Naive thymus-derived CD4-positive, alpha-beta T cell (primary cell): ENCODE results near the gene ADIPOR2. TPM values are rescaled to one million over a fixed set of nuclear protein-coding genes. Genes with fewer than 3 reads are reported as not detected.

Experiments used
- ATAC-seq: fragments of 150-1000 bp; cut with Tn5 transposase; 2 replicates; pipeline ENCODE4 v1.10.0; 2021; ENCODE audit warnings: mild to moderate bottlenecking, moderate library complexity
- CTCF ChIA-PET: fragments of 350-600 bp; sonication (Branson Sonifier 250); formaldehyde crosslinking; loops from one replicate; lab custom pipeline; 2021; ENCODE audit warnings: antibody characterized with exemption; lab: Charles Lee
- POLR2A ChIA-PET: fragments of 350-600 bp; sonication (Branson Sonifier 250); formaldehyde crosslinking; loops from one replicate; lab custom pipeline; 2021; ENCODE audit warnings: antibody characterized with exemption, inconsistent platforms; lab: Charles Lee
- DNase-seq, 9 donors: peaks; one replicate each; pipeline versions ENCODE4 v3.0.0 to v3.0.0-alpha.2; 2020 to 2022; ENCODE audit warnings: mixed read lengths in 1 of 9
- H3K27ac ChIP-seq: one replicate; pipeline ENCODE4 v1.7.0; 2013; ENCODE audit warnings: mild to moderate bottlenecking, low read depth, low read length, moderate library complexity
- H3K27me3 ChIP-seq, 2 donors: one replicate each; pipeline ENCODE4 v1.7.0; 2013; ENCODE audit warnings: low read length in 2 of 2, mild to moderate bottlenecking in 2 of 2, moderate library complexity in 2 of 2; ENCODE audit not compliant: control insufficient read depth in 2 of 2, insufficient read depth in 2 of 2
- H3K36me3 ChIP-seq, 3 experiments: 1 replicate in 2 of 3; 2 replicates in 1 of 3; pipeline ENCODE4 v1.7.0; 2013; ENCODE audit warnings: low read length in 3 of 3, mild to moderate bottlenecking in 3 of 3, moderate library complexity in 1 of 3; ENCODE audit not compliant: insufficient read depth in 3 of 3, control insufficient read depth in 2 of 3
- H3K4me1 ChIP-seq, 2 donors: one replicate each; pipeline ENCODE4 v1.7.0; 2013; ENCODE audit warnings: low read length in 2 of 2, mild to moderate bottlenecking in 2 of 2, moderate library complexity in 1 of 2; ENCODE audit not compliant: control insufficient read depth in 2 of 2, insufficient read depth in 2 of 2
- H3K4me3 ChIP-seq: 2 replicates; pipeline ENCODE4 v1.7.0; 2013; ENCODE audit warnings: mild to moderate bottlenecking, low read length
- H3K9me3 ChIP-seq, 3 experiments: 1 replicate in 2 of 3; 2 replicates in 1 of 3; pipeline ENCODE4 v1.7.0; 2013; ENCODE audit warnings: low read length in 3 of 3; ENCODE audit not compliant: control insufficient read depth in 2 of 3
- H3K27ac Mint-ChIP-seq, 9 donors: one replicate each; pipeline ENCODE4 v1.8.0; 2020 to 2022; ENCODE audit warnings: mixed read lengths in 9 of 9, mild to moderate bottlenecking in 8 of 9, moderate library complexity in 5 of 9, inconsistent platforms in 2 of 9
- H3K27me3 Mint-ChIP-seq, 5 donors: one replicate each; pipeline ENCODE4 v1.8.0; 2021 to 2022; ENCODE audit warnings: mixed read lengths in 5 of 5, mild to moderate bottlenecking in 1 of 5
- H3K36me3 Mint-ChIP-seq, 5 donors: one replicate each; pipeline ENCODE4 v1.8.0; 2020 to 2022; ENCODE audit warnings: mixed read lengths in 5 of 5, mild to moderate bottlenecking in 3 of 5, inconsistent platforms in 1 of 5
- H3K4me1 Mint-ChIP-seq, 7 donors: one replicate each; pipeline ENCODE4 v1.8.0; 2020 to 2022; ENCODE audit warnings: mixed read lengths in 7 of 7, mild to moderate bottlenecking in 3 of 7, inconsistent platforms in 1 of 7
- H3K4me3 Mint-ChIP-seq, 10 donors: one replicate each; pipeline ENCODE4 v1.8.0; 2020 to 2022; ENCODE audit warnings: mild to moderate bottlenecking in 10 of 10, mixed read lengths in 10 of 10, moderate library complexity in 6 of 10, inconsistent platforms in 2 of 10
- H3K9me3 Mint-ChIP-seq, 11 donors: one replicate each; pipeline ENCODE4 v1.8.0; 2020 to 2022; ENCODE audit warnings: mixed read lengths in 11 of 11, mild to moderate bottlenecking in 4 of 11, inconsistent platforms in 1 of 11, moderate library complexity in 1 of 11
- intact Hi-C, 2 donors: fragments of 100-400 bp; cut with micrococcal nuclease; formaldehyde crosslinking; loops; one replicate each; pipeline ENCODE4 v1.15.1; 2023
- polyA plus RNA-seq, 2 donors: library from polyadenylated mRNA; unstranded; fragments of 300-500 nt; fragmentation: Illumina TruSeq; gene quantifications; one replicate each; pipeline ENCODE4 v1.2.3, GENCODE V29; 2021
- total RNA-seq, 6 experiments: library from RNA in 5 of 6; stranded (reverse) in 5 of 6; gene quantifications; 1 replicate in 5 of 6; 2 replicates in 1 of 6; pipeline ENCODE4 v1.2.3 and lab custom pipeline; 2021 to 2026

The ADIPOR2 gene
- total and polyA plus RNA-seq, 7 experiments from 2014 or later: 2.2 to 51.4 (median 22.1) TPM

DNA sequence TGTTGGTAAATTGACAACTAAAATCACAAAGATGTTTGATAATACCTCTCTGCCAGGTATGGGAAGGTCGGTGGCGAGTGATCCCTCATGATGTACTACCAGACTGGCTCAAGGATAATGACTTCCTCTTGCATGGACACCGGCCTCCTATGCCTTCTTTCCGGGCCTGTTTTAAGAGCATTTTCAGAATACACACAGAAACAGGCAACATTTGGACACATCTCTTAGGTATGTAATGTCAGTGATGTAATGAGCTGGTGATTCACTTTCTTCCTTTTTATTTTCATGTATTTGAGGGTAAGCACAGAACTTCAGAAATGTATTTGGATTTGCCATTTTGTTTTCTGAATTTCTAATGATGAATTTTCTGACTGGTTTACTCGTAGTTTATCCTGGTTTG lies 86.9 kb downstream of the ADIPOR2 start:
- Mint-ChIP-seq H3K36me3 (peaks cover 4 to 41% (median 12%) of the 10 kb centered on the region in 5 donors), H3K27me3 (no peaks in the 10 kb centered on the region), H3K27ac (peak overlapping the region in 1 of 9 donors; percentile 5), H3K4me3 (no peak overlapping the region), H3K9me3 (no peaks in the 10 kb centered on the region), H3K4me1 (peaks cover 2 to 20% (median 16%) of the 10 kb centered on the region in 7 donors)
- intact Hi-C loops: loop anchor here in 1 of 2 donors (5.0 kb wide), 1 partner anchor 75 kb away; no protein-coding TSS in a partner anchor
- Histone ChIP-seq H3K9me3 (no peaks in the 10 kb centered on the region), H3K4me3 (no peak overlapping the region), H3K27me3 (no peaks in the 10 kb centered on the region), H3K27ac (no peak overlapping the region), H3K36me3 (peaks cover 0 to 41% (median 4%) of the 10 kb centered on the region in 3 experiments), H3K4me1 (no peaks in the 10 kb centered on the region)
- ATAC-seq: no peak
- DNase-seq: no peak
- CTCF ChIA-PET: no interaction called here
- POLR2A ChIA-PET: no interaction called here

DNA sequence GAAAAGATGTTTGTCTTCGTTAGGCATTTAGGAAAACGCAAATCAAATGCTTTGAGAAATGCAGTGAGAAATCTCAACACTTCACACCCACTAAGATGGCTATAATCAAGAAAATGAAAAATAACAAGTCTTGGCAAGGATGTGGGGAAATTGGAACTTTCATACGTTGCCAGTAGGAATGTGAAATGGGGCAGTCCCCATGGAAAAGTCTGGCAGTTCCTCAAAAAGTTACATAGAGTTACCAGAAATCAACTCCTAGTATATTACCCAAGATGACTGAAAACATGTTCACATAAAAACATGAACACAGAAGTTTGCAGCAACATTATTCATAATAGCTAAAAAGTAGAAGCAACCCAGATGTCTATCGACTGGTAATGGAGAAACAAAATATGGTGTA lies 88.0 kb downstream of the ADIPOR2 start:
- H3K36me3 Mint-ChIP-seq: peaks cover 4 to 37% (median 8%) of the 10 kb centered on the region in 5 donors
- H3K4me1 Mint-ChIP-seq: peaks cover 2 to 15% (median 12%) of the 10 kb centered on the region in 7 donors
- peak overlapping the region in 1 of 9 donors; percentile 63 for H3K27ac Mint-ChIP-seq
- no peaks in the 10 kb centered on the region for H3K4me1 ChIP-seq
- no peaks in the 10 kb centered on the region for H3K27me3 ChIP-seq
- ATAC-seq: no peak
- no peaks in the 10 kb centered on the region for H3K27me3 Mint-ChIP-seq
- ChIA-PET POLR2A (no interaction called here), CTCF (no interaction called here)
- H3K27ac ChIP-seq: no peak overlapping the region
- no peaks in the 10 kb centered on the region for H3K9me3 ChIP-seq
- H3K9me3 Mint-ChIP-seq: no peaks in the 10 kb centered on the region
- intact Hi-C loops: loop anchor here in 1 of 2 donors (5.0 kb wide), 1 partner anchor 77 kb away; no protein-coding TSS in a partner anchor
- H3K4me3 ChIP-seq: no peak overlapping the region
- no peak for DNase-seq
- peaks cover 0 to 39% (median 4%) of the 10 kb centered on the region in 3 experiments for H3K36me3 ChIP-seq
- no peak overlapping the region for H3K4me3 Mint-ChIP-seq

DNA sequence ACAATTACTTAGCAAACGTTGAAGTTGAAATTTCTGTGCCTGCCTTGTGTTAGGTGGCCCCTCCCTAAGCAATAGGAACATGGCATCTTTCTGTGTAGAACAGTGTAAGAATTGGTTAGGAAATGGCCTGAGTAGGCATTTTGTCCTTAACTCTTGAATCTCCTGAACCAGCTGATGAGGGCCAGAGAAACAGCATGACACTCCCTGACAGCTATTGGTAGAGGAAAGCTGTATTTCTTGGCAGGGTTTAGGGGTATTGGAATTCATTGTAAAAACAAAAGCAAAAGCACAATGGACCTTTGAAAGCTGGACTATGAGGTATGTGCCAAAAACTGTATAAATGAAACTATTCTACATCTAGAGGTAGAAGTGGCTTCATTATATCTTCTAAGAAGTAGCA lies 88.9 kb downstream of the ADIPOR2 start:
- ChIA-PET CTCF (interaction anchor here (0.7 kb wide), 1 partner anchor 123 kb away, joined by 3 read pairs; no protein-coding TSS in a partner anchor), POLR2A (no interaction called here)
- no peaks in the 10 kb centered on the region for H3K4me1 ChIP-seq
- ATAC-seq (no peak), DNase-seq (no peak)
- H3K36me3 ChIP-seq: peaks cover 0 to 38% (median 4%) of the 10 kb centered on the region in 3 experiments
- H3K27me3 ChIP-seq: no peaks in the 10 kb centered on the region
- H3K9me3 ChIP-seq: no peaks in the 10 kb centered on the region
- H3K27me3 Mint-ChIP-seq: no peaks in the 10 kb centered on the region
- no peak overlapping the region for H3K27ac Mint-ChIP-seq
- H3K4me3 Mint-ChIP-seq: no peak overlapping the region
- H3K9me3 Mint-ChIP-seq: no peaks in the 10 kb centered on the region
- H3K4me3 ChIP-seq: no peak overlapping the region
- H3K27ac ChIP-seq: no peak overlapping the region
- intact Hi-C loops: loop anchor here in 1 of 2 donors (5.0 kb wide), 1 partner anchor 77 kb away; no protein-coding TSS in a partner anchor
- H3K36me3 Mint-ChIP-seq: peaks cover 4 to 39% (median 8%) of the 10 kb centered on the region in 5 donors
- peaks cover 2 to 11% (median 9%) of the 10 kb centered on the region in 7 donors for H3K4me1 Mint-ChIP-seq

DNA sequence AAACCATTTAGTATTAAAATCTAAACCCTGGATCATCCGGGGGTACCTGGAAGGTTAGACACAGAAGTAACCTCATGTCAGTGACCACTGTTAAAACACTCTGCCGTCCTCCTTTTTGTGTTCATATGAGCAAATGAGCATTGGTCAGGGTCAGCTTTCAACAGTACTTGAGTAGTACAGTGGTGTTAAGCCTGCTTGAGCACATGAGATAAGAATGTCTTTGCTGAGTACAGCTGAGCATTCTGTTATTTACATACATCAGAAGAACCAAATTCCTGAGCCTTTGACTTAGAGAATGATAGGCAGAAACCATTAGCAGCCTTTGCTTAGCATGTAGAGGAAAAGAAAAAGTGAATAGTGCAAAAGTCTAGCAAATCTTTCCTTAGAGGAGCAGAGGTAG lies 90.9 kb downstream of the ADIPOR2 start:
- H3K36me3 Mint-ChIP-seq: peaks cover 5 to 40% (median 10%) of the 10 kb centered on the region in 5 donors

DNA sequence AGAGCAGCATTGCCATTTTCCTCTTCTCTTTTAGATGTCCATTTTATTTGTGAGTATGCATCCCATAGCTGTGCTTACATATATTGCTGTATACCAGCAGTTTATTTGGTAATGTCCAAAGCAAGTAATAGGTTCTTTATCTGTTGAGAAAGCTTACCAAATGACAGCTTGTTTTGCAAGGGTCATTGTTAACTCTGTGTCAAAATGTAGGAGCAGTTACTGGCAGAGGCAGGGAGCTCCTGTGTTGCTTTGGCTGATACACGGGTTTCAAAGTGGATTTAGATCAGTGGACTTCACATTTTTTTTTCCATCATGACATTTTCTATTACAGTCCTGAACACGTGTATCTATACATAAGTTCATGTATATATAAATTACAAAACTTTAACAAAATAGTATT lies 91.3 kb downstream of the ADIPOR2 start:
- no peak overlapping the region for H3K27ac ChIP-seq
- H3K4me1 ChIP-seq: no peaks in the 10 kb centered on the region
- H3K9me3 Mint-ChIP-seq: no peaks in the 10 kb centered on the region
- H3K36me3 ChIP-seq: peaks cover 0 to 56% (median 4%) of the 10 kb centered on the region in 3 experiments
- intact Hi-C loops: no loop called here
- DNase-seq (no peak), ATAC-seq (no peak)
- no peaks in the 10 kb centered on the region for H3K27me3 ChIP-seq
- no peaks in the 10 kb centered on the region for H3K9me3 ChIP-seq
- no peaks in the 10 kb centered on the region for H3K27me3 Mint-ChIP-seq
- POLR2A ChIA-PET: interaction anchor here (0.5 kb wide), 1 partner anchor 180 kb away, joined by 5 read pairs; no protein-coding TSS in a partner anchor
- CTCF ChIA-PET: interaction anchor here (1.3 kb wide), 1 partner anchor 129 kb away, joined by 9 read pairs; no protein-coding TSS in a partner anchor
- peaks cover 0 to 5% (median 0%) of the 10 kb centered on the region in 7 donors for H3K4me1 Mint-ChIP-seq
- H3K4me3 Mint-ChIP-seq: no peak overlapping the region
- no peak overlapping the region for H3K4me3 ChIP-seq
- H3K36me3 Mint-ChIP-seq: peaks cover 5 to 40% (median 10%) of the 10 kb centered on the region in 5 donors
- peak overlapping the region in 2 of 9 donors; percentile 5 to 23 for H3K27ac Mint-ChIP-seq

More for the DNA sequence above, 90.9 kb downstream of the ADIPOR2 start:
- H3K27me3 Mint-ChIP-seq: no peaks in the 10 kb centered on the region
- ChIA-PET POLR2A (no interaction called here), CTCF (interaction anchor here (1.3 kb wide), 1 partner anchor 129 kb away, joined by 9 read pairs; no protein-coding TSS in a partner anchor)
- Histone ChIP-seq H3K9me3 (no peaks in the 10 kb centered on the region), H3K4me3 (no peak overlapping the region), H3K4me1 (no peaks in the 10 kb centered on the region), H3K27me3 (no peaks in the 10 kb centered on the region), H3K27ac (no peak overlapping the region), H3K36me3 (peaks cover 0 to 52% (median 4%) of the 10 kb centered on the region in 3 experiments)
- H3K4me3 Mint-ChIP-seq: no peak overlapping the region
- DNase-seq (no peak), ATAC-seq (no peak)
- H3K9me3 Mint-ChIP-seq: no peaks in the 10 kb centered on the region
- H3K4me1 Mint-ChIP-seq: peaks cover 0 to 5% (median 0%) of the 10 kb centered on the region in 7 donors
- intact Hi-C loops: no loop called here
- peak overlapping the region in 2 of 9 donors; percentile 5 to 23 for H3K27ac Mint-ChIP-seq

DNA sequence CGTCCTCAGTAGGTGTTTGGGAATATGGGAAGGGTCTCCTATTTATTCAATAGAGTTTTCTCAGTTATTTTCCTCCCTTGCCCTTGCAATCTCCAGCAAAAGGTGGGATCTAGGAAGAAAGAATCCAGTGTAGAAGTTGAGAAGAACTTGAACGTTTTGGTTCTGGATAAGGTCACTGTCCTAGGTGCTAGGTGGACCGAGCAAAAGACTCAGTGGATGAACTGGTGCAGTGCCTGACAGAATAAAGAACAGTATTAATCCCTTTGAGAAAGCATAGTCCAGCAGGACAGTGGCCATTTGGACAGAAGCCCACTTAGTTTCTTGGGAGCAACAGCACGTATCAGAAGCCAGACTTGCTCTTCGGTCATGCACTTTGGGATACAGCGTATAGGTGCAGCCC lies 96.8 kb downstream of the ADIPOR2 start:
- Mint-ChIP-seq H3K4me3 (no peak overlapping the region), H3K27ac (peak overlapping the region in 2 of 9 donors; percentile 17 to 38), H3K27me3 (no peaks in the 10 kb centered on the region), H3K9me3 (no peaks in the 10 kb centered on the region), H3K36me3 (peaks cover 0 to 21% (median 5%) of the 10 kb centered on the region in 5 donors), H3K4me1 (peaks cover 12 to 23% (median 19%) of the 10 kb centered on the region in 7 donors)
- no peak for ATAC-seq
- Histone ChIP-seq H3K9me3 (no peaks in the 10 kb centered on the region), H3K36me3 (peaks cover 0 to 34% (median 4%) of the 10 kb centered on the region in 3 experiments), H3K27ac (no peak overlapping the region), H3K4me1 (peaks cover 6 to 9% of the 10 kb centered on the region in 2 donors), H3K4me3 (no peak overlapping the region), H3K27me3 (no peaks in the 10 kb centered on the region)
- DNase-seq: no peak
- POLR2A ChIA-PET: no interaction called here
- CTCF ChIA-PET: interaction anchor here (1.0 to 7.5 kb wide), 3 partner anchors 136 to 152 kb away, joined by 3 to 278 read pairs (median 5); no protein-coding TSS in a partner anchor
- intact Hi-C loops: no loop called here
